ENCODE data around the gene LRTM2. TPM values are rescaled to one million over a fixed set of nuclear protein-coding genes. Genes with fewer than 3 reads are reported as not detected.

LRTM2 gene
- total and polyA plus RNA-seq, 2 donors (not counting 1 experiment from before 2014, with no cell fraction given): not detected

DNA sequence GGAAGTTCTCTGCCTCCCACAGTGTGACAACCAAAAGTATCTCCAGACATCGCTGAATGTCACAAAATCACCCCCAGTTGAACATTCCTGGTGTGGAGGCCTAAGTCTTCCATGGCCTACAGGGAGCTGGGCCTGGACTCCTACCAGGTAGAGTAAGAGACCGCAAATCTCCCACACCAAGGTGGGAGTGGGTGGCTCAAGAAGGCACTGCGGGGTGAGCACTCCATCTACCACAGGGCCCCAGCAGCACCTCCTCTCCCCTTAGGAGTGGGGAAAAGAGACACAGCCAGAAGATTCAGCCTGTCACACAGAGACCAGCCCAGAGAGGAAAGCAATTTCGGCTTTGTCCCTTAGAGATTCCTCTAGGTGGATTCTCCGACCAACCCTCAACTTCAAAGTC is 25.5 kb downstream of the LRTM2 start:
- no peak overlapping the region for H3K4me3 ChIP-seq (replicated peaks in 1 of 4; ENCODE audit: control extremely low read depth in 1 of 4, insufficient read depth in 1 of 4, low read depth in 3 of 4, low read length in 4 of 4)
- no peaks in the 10 kb centered on the region for H3K36me3 ChIP-seq (ENCODE audit: control insufficient read depth, insufficient read depth, low read length)
- H3K9ac ChIP-seq (ENCODE audit: insufficient read depth, low read length): no peak overlapping the region
- H3K27me3 ChIP-seq (ENCODE audit: control insufficient read depth, insufficient read depth, low read length): peaks cover 21% of the 10 kb centered on the region
- TF ChIP-seq, protein P1, sequence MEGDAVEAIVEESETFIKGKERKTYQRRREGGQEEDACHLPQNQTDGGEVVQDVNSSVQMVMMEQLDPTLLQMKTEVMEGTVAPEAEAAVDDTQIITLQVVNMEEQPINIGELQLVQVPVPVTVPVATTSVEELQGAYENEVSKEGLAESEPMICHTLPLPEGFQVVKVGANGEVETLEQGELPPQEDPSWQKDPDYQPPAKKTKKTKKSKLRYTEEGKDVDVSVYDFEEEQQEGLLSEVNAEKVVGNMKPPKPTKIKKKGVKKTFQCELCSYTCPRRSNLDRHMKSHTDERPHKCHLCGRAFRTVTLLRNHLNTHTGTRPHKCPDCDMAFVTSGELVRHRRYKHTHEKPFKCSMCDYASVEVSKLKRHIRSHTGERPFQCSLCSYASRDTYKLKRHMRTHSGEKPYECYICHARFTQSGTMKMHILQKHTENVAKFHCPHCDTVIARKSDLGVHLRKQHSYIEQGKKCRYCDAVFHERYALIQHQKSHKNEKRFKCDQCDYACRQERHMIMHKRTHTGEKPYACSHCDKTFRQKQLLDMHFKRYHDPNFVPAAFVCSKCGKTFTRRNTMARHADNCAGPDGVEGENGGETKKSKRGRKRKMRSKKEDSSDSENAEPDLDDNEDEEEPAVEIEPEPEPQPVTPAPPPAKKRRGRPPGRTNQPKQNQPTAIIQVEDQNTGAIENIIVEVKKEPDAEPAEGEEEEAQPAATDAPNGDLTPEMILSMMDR (conservative IDR thresholded peaks at IDR 0.05 in 1 of 2, IDR thresholded peaks at IDR 0.05 in 1 of 2; ENCODE audit: low read depth in 1 of 2, low read length in 2 of 2): no peak
- no peak for TF ChIP-seq EZH2 (IDR thresholded peaks at IDR 0.05; ENCODE audit: low read length, missing control alignments)
- no peaks in the 10 kb centered on the region for H3K4me1 ChIP-seq (ENCODE audit: control insufficient read depth, extremely low read depth, insufficient read depth, low read length)
- no peaks in the 10 kb centered on the region for H3K79me2 ChIP-seq (ENCODE audit: control insufficient read depth, insufficient read depth, low read length)
- no peak for DNase-seq (ENCODE audit: low read depth in 2 of 2)
- no peak overlapping the region for H3K27ac ChIP-seq (ENCODE audit: insufficient read depth, low read length)
- no peak overlapping the region for H2AFZ ChIP-seq (ENCODE audit: low read length)
- H3K9me3 ChIP-seq (ENCODE audit: control insufficient read depth, insufficient read depth, low read depth, low read length): no peaks in the 10 kb centered on the region
- no peak overlapping the region for H3K4me2 ChIP-seq (ENCODE audit: extremely low read depth, insufficient read depth, low read length)
- H4K20me1 ChIP-seq (ENCODE audit: control insufficient read depth, extremely low read depth, insufficient read depth, low read length): no peaks in the 10 kb centered on the region

DNA sequence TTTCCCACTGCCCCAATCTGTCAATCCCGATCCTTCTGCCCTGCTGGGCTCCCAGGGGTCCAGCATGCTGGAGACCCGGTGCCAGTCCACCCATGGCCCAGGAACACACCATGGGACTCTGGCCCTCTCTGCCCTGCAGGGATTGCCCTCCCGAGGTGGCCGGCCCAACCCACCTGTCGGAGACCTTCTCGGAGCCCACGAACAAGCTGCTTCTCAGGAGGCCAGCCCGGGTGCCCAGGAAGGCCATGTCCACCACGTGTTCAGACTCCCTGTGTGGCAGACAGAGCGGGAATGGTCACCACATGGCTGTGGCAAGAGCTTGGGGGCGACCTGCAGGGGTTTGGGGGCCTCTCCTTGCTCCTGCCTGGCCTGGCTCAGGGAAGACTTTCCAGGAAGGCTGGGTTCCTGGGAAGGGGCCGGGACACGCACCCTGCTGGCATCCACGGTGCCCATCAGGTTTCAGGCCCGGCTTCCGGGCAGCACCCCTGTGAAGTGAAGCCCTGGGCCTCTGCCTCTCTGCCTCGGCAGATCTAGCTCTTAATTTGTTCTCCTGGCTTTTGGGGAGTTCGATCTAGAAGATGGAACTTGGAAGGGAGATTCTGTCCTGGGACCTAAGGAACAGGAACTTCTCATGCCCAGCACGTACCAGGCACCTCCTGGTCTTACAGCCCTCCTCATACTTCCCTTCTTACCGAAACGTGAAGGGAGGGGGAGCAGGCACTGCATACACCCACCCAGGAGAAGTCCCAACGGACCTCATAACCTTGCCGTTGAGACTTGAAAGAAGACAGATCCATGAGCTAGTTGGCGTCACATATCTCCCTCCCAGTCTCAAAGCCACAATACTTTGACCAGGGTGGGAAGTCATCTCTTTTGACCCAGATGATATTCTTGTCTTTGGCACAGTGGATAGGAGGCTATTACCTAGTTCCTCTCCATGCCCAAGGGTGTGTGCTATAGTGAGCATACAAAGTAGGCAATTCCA is 26.3 kb downstream of the LRTM2 start:
- H4K20me1 ChIP-seq (ENCODE audit: control insufficient read depth, extremely low read depth, insufficient read depth, low read length): no peaks in the 10 kb centered on the region
- no peak for TF ChIP-seq EZH2 (IDR thresholded peaks at IDR 0.05; ENCODE audit: low read length, missing control alignments)
- TF ChIP-seq, protein P1 (conservative IDR thresholded peaks at IDR 0.05 in 1 of 2, IDR thresholded peaks at IDR 0.05 in 1 of 2; ENCODE audit: low read depth in 1 of 2, low read length in 2 of 2): no peak
- H3K36me3 ChIP-seq (ENCODE audit: control insufficient read depth, insufficient read depth, low read length): no peaks in the 10 kb centered on the region
- H3K4me2 ChIP-seq (ENCODE audit: extremely low read depth, insufficient read depth, low read length): no peak overlapping the region
- no peaks in the 10 kb centered on the region for H3K4me1 ChIP-seq (ENCODE audit: control insufficient read depth, extremely low read depth, insufficient read depth, low read length)
- peaks cover 21% of the 10 kb centered on the region for H3K27me3 ChIP-seq (ENCODE audit: control insufficient read depth, insufficient read depth, low read length)
- no peak overlapping the region for H3K4me3 ChIP-seq (replicated peaks in 1 of 4; ENCODE audit: control extremely low read depth in 1 of 4, insufficient read depth in 1 of 4, low read depth in 3 of 4, low read length in 4 of 4)
- H2AFZ ChIP-seq (ENCODE audit: low read length): no peak overlapping the region
- no peak for DNase-seq (ENCODE audit: low read depth in 2 of 2)
- H3K27ac ChIP-seq (ENCODE audit: insufficient read depth, low read length): no peak overlapping the region
- H3K79me2 ChIP-seq (ENCODE audit: control insufficient read depth, insufficient read depth, low read length): no peaks in the 10 kb centered on the region
- no peak overlapping the region for H3K9ac ChIP-seq (ENCODE audit: insufficient read depth, low read length)
- H3K9me3 ChIP-seq (ENCODE audit: control insufficient read depth, insufficient read depth, low read depth, low read length): no peaks in the 10 kb centered on the region

- Histone ChIP-seq H3K27ac (ENCODE audit: insufficient read depth, low read length) (no peak overlapping the region), H3K27me3 (ENCODE audit: control insufficient read depth, insufficient read depth, low read length) (peaks cover 21% of the 10 kb centered on the region), H3K9me3 (ENCODE audit: control insufficient read depth, insufficient read depth, low read depth, low read length) (no peaks in the 10 kb centered on the region), H3K4me3 (replicated peaks in 1 of 4; ENCODE audit: control extremely low read depth in 1 of 4, insufficient read depth in 1 of 4, low read depth in 3 of 4, low read length in 4 of 4) (no peak overlapping the region), H4K20me1 (ENCODE audit: control insufficient read depth, extremely low read depth, insufficient read depth, low read length) (no peaks in the 10 kb centered on the region), H3K4me2 (ENCODE audit: extremely low read depth, insufficient read depth, low read length) (no peak overlapping the region), H2AFZ (ENCODE audit: low read length) (no peak overlapping the region), H3K36me3 (ENCODE audit: control insufficient read depth, insufficient read depth, low read length) (no peaks in the 10 kb centered on the region), H3K9ac (ENCODE audit: insufficient read depth, low read length) (no peak overlapping the region), H3K4me1 (ENCODE audit: control insufficient read depth, extremely low read depth, insufficient read depth, low read length) (no peaks in the 10 kb centered on the region), H3K79me2 (ENCODE audit: control insufficient read depth, insufficient read depth, low read length) (no peaks in the 10 kb centered on the region)
- DNase-seq (ENCODE audit: low read depth in 2 of 2): no peak
- TF ChIP-seq, protein P1 (conservative IDR thresholded peaks at IDR 0.05 in 1 of 2, IDR thresholded peaks at IDR 0.05 in 1 of 2; ENCODE audit: low read depth in 1 of 2, low read length in 2 of 2): no peak
Observed at GRCh38 chr12:1847411-1847810, 27.0 kb downstream of the LRTM2 start.

Data from fibroblast of lung (primary cell).